Measurements from ENCODE around the gene NDUFAF2. TPM values are rescaled to one million over a fixed set of nuclear protein-coding genes. Genes with fewer than 3 reads are reported as not detected.

Gene NDUFAF2
- total and polyA plus RNA-seq, 10 of the 15 experiments (the other 5 are each of a cell fraction or from before 2014, with no cell fraction given), result 22.4 to 121 (median 65.3) TPM

GRCh38 chr5:61084658-61085057, 139.7 kb downstream of the NDUFAF2 start:
- in situ Hi-C loops (cut with MboI), result no loop called here
- no peaks in the 10 kb centered on the region for H3K27me3 ChIP-seq (replicated peaks in 1 of 2; ENCODE audit: control insufficient read depth in 2 of 2, insufficient read depth in 2 of 2, low read length in 1 of 2)
- H2AFZ ChIP-seq (ENCODE audit: control insufficient read depth, low read depth, low read length), result no peak overlapping the region
- no peak overlapping the region for H3K4me2 ChIP-seq (ENCODE audit: control insufficient read depth, insufficient read depth)
- no peak for DNase-seq (ENCODE audit: low read depth, low spot score)
- no peaks in the 10 kb centered on the region for H4K20me1 ChIP-seq (ENCODE audit: control insufficient read depth, insufficient read depth)
- no peaks in the 10 kb centered on the region for H3K4me1 ChIP-seq (ENCODE audit: control insufficient read depth, insufficient read depth, low read length)
- no peak for FAIRE-seq
- ChIA-PET SMC1A (ENCODE audit: uncharacterized antibody, unreplicated experiment) (no interaction called here), CTCF (no interaction called here), RAD21 (ENCODE audit: unreplicated experiment) (no interaction called here), POLR2A (no interaction called here)
- H3K9me3 ChIP-seq (replicated peaks; ENCODE audit: control insufficient read depth, insufficient read depth, low read length), result no peaks in the 10 kb centered on the region; the same call in 2 of the 3 replicates
- H3K9ac ChIP-seq (ENCODE audit: control insufficient read depth, insufficient read depth, low read length), result no peak overlapping the region
- WGBS (ENCODE audit: insufficient coverage, insufficient replicate concordance, low lambda C conversion rate, missing lambda C conversion rate), result 79% methylated on average over 1 of the region's 1 CpG
- H3K79me2 ChIP-seq (ENCODE audit: control insufficient read depth, insufficient read depth, low read length), result no peaks in the 10 kb centered on the region
- TF ChIP-seq POLR2AphosphoS2 (IDR thresholded peaks at IDR 0.05; ENCODE audit: low read depth, low read length), result no peak
- no peak for TF ChIP-seq HDAC6 (IDR thresholded peaks at IDR 0.05; ENCODE audit: unreplicated experiment)
- no peak for TF ChIP-seq STAT3 (IDR thresholded peaks at IDR 0.05; ENCODE audit: low read depth, low read length)
- TF ChIP-seq KDM1A (IDR thresholded peaks at IDR 0.05; ENCODE audit: borderline replicate concordance), result no peak
- no peak for TF ChIP-seq ZBTB4 (CRISPR knock-in tag; IDR thresholded peaks at IDR 0.05)
- no peak for TF ChIP-seq TCF3 (IDR thresholded peaks at IDR 0.05; ENCODE audit: borderline replicate concordance, insufficient read depth, low read depth, low read length)
- no peak for TF ChIP-seq CHD4 (IDR thresholded peaks at IDR 0.05)
- TF ChIP-seq NFXL1 (IDR thresholded peaks at IDR 0.05; ENCODE audit: borderline replicate concordance), result no peak
- no peak for TF ChIP-seq MYC (IDR thresholded peaks at IDR 0.05; ENCODE audit: insufficient read depth, insufficient read length, insufficient replicate concordance, low read length, severe bottlenecking)
- no TSS peak for BruUV-seq (replicated peaks)
- H3K27ac ChIP-seq (ENCODE audit: control insufficient read depth, insufficient read depth), result no peak overlapping the region
- no peak overlapping the region for H3K4me3 ChIP-seq
- no peaks in the 10 kb centered on the region for H3K36me3 ChIP-seq (ENCODE audit: control insufficient read depth in 2 of 2, insufficient read depth in 2 of 2, low read length in 1 of 2)
- intact Hi-C loops (cut with micrococcal nuclease; ENCODE audit: unreplicated experiment), result no loop called here
- ATAC-seq, result peak; percentile 30; the same call in 1 of the 3 replicates
